WTC11 (cell line): ENCODE measurements around the gene LRRC17.

ENCODE experiments used
- ATF1 ChIP-seq: sonication (generic); formaldehyde crosslinking; IDR thresholded peaks from 2 replicates; pipeline ENCODE4 v1.8.1; 2023; ENCODE audit warnings: mild to moderate bottlenecking, moderate library complexity, missing genetic modification reagents
- TF ChIP-seq, protein P1 (sequence below): sonication (generic); formaldehyde crosslinking; IDR thresholded peaks from 2 replicates; pipeline ENCODE4 v1.8.0; 2023; ENCODE audit warnings: missing genetic modification reagents
- TF ChIP-seq, protein P2 (sequence below): sonication (generic); formaldehyde crosslinking; IDR thresholded peaks from 2 replicates; pipeline ENCODE4 v1.8.0; 2022; ENCODE audit warnings: mild to moderate bottlenecking, missing genetic modification reagents

DNA sequence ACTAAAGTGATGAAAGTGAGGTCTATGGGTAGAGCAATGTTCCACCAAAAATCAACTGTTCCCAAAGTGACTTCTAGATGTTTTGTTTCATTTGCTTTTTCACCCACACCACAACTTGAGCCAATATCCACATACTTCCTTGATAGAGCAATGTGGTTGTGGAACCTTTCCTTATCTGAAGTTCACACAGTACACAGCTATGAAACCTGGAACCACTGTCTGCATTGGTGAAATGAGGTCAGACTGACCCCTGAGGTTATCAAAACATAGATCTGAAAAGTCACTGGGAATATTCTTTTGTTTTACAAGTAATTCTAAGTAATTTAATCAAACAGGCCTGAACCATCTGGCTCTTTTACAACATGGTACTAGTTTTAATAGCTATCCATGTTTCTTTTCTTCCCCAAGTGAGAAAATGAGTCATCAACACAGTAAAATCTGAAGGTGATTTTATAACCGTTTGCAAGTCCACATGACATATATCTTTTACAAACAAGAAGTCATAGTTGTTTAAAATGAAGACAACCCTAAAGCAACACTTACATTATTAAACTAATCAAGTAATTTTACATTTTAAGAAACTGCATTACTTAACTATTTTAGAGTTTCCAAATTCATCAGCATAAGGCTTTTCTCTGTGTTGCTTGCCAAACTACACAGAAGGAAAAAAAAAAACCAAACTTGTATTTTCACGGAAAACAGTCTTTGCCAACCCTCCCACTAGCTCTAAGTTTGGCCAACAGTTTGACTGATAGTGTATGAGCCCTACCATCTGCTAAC, 80.3 kb downstream of the LRRC17 start:
- TF ChIP-seq ATF1 (CRISPR knock-in tag) = no peak
- TF ChIP-seq, protein P1, sequence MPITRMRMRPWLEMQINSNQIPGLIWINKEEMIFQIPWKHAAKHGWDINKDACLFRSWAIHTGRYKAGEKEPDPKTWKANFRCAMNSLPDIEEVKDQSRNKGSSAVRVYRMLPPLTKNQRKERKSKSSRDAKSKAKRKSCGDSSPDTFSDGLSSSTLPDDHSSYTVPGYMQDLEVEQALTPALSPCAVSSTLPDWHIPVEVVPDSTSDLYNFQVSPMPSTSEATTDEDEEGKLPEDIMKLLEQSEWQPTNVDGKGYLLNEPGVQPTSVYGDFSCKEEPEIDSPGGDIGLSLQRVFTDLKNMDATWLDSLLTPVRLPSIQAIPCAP (CRISPR knock-in tag) = no peak
- TF ChIP-seq, protein P2, sequence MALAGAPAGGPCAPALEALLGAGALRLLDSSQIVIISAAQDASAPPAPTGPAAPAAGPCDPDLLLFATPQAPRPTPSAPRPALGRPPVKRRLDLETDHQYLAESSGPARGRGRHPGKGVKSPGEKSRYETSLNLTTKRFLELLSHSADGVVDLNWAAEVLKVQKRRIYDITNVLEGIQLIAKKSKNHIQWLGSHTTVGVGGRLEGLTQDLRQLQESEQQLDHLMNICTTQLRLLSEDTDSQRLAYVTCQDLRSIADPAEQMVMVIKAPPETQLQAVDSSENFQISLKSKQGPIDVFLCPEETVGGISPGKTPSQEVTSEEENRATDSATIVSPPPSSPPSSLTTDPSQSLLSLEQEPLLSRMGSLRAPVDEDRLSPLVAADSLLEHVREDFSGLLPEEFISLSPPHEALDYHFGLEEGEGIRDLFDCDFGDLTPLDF (CRISPR knock-in tag) = no peak
